D721Med (cell line): ENCODE data around the gene OR11H6.
"Not testable (repeated sequence)": the region's sequence is repeated elsewhere in the genome, so short reads cannot be mapped to it uniquely, and the experiment has no call there.

Experiments
- DNase-seq: peaks from one replicate; pipeline ENCODE4 v3.0.0; 2011; ENCODE audit warnings: low spot score; ENCODE audit not compliant: insufficient read length
- FAIRE-seq: peaks from 2 replicates; lab custom pipeline; 2011; peaks lifted over from hg19 to GRCh38; lab: Jason Lieb, UNC
- TF ChIP-seq, protein P1 (sequence below): IDR thresholded peaks from 2 replicates; pipeline ENCODE4 v1.5.1; 2012; ENCODE audit warnings: mild to moderate bottlenecking, control low read depth; ENCODE audit not compliant: insufficient read depth; ENCODE audit errors: missing control alignments

Gene OR11H6

GRCh38 chr14:20223410-20223809, at the start of gene OR11H6:
OR11H6 (plus strand) TSS chr14:20223710; CDS start chr14:20223710, 0 bp downstream.
- TF ChIP-seq, protein P1, sequence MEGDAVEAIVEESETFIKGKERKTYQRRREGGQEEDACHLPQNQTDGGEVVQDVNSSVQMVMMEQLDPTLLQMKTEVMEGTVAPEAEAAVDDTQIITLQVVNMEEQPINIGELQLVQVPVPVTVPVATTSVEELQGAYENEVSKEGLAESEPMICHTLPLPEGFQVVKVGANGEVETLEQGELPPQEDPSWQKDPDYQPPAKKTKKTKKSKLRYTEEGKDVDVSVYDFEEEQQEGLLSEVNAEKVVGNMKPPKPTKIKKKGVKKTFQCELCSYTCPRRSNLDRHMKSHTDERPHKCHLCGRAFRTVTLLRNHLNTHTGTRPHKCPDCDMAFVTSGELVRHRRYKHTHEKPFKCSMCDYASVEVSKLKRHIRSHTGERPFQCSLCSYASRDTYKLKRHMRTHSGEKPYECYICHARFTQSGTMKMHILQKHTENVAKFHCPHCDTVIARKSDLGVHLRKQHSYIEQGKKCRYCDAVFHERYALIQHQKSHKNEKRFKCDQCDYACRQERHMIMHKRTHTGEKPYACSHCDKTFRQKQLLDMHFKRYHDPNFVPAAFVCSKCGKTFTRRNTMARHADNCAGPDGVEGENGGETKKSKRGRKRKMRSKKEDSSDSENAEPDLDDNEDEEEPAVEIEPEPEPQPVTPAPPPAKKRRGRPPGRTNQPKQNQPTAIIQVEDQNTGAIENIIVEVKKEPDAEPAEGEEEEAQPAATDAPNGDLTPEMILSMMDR, result no peak
- no peak for DNase-seq
- no peak for FAIRE-seq

- not testable (repeated sequence) for FAIRE-seq, DNase-seq
Measured at GRCh38 chr14:20174205-20174604, 49.3 kb upstream of the OR11H6 start.

DNA sequence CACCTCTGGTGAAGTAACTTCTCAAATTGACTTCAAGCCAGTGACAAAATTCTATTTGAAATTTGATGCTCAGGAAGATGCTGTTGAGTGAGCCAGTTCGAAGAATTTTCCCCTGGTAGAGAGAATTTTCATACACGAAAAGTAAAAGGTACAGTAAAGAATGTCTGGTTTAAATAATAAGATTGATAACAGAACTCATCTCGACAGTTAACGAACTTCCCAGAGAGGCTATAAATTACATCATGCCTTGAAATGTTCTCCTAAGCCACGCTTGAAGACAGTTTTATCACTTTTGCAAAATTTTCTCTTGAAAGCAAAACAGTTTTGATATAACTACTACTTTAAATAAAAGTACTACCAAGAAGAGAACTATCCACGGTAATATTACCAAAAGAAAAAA, 47.2 kb upstream of the OR11H6 start:
- DNase-seq, result no peak
- TF ChIP-seq, protein P1, result no peak
- no peak for FAIRE-seq

- FAIRE-seq (no peak), DNase-seq (no peak)
- TF ChIP-seq, protein P1, result no peak
Measured at GRCh38 chr14:20177433-20177974, 46.0 kb upstream of the OR11H6 start.

DNA sequence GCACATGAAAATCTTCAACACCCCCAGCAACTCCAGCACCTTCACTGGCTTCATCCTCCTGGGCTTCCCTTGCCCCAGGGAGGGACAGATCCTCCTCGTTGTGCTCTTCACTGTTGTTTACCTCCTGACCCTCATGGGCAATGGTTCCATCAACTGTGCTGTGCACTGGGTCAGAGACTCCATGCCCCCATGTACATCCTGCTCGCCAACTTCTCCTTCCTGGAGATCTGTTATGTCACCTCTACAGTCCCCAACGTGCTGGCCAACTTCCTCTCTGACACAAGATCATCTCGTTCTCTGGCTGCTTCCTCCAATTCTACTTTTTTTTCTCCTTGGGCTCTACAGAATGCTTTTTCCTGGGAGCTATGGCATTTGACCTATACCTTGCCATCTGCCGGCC, 44.3 kb upstream of the OR11H6 start:
- FAIRE-seq, result no peak
- DNase-seq, result no peak
- TF ChIP-seq, protein P1, result no peak

- TF ChIP-seq, protein P1, result no peak
- no peak for DNase-seq
Measured at GRCh38 chr14:20179880-20180279, 43.6 kb upstream of the OR11H6 start.

GRCh38 chr14:20180486-20180885, 43.0 kb upstream of the OR11H6 start:
- FAIRE-seq, result no peak
- DNase-seq, result no peak
- TF ChIP-seq, protein P1, result no peak

More at GRCh38 chr14:20179880-20180279, 43.6 kb upstream of the OR11H6 start:
- FAIRE-seq, result no peak

DNA sequence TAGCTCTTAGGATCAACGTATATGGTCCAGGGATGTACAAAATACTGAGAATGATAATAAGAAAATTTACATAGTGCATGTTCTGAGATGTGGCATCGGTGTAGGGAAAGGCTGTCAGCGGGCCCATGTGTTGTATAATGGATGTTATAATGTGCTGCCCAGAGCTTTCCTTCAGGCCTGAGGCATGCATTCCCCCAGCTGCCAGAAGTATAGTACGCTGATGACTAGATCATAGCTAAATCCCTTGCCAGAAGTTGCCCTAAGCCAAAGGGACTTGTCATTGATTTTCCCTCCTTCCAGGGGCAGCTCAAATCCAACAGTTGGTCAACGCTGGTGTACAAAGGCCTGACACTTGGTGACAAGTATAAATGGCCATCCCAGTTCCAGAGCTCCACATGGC, 39.3 kb upstream of the OR11H6 start:
- DNase-seq (no peak), FAIRE-seq (no peak)
- TF ChIP-seq, protein P1, result no peak
